ENCODE results near the gene SLC35F3. TPM values are rescaled to one million over a fixed set of nuclear protein-coding genes. Genes with fewer than 3 reads are reported as not detected.

Gene SLC35F3
- total RNA-seq, 6 experiments from 2014 or later, result 0.26 to 0.58 (median 0.46) TPM

- TF ChIP-seq CTCF (IDR thresholded peaks at IDR 0.05), result no peak
- DNase-seq, result no peak
- Mint-ChIP-seq H3K27ac (no peak overlapping the region), H3K4me3 (no peak overlapping the region), H3K27me3 (ENCODE audit: insufficient read depth) (peaks cover 1% of the 10 kb centered on the region; the same call in 1 of the 2 replicates), H3K9me3 (peaks cover 62% of the 10 kb centered on the region), H3K4me1 (ENCODE audit: low read depth) (no peaks in the 10 kb centered on the region), H3K36me3 (ENCODE audit: low read depth) (peaks cover 5% of the 10 kb centered on the region; the same call in 1 of the 2 replicates)
These were observed 54.6 kb downstream of the SLC35F3 start for GRCh38 chr1:233959102-233959501.

GRCh38 chr1:233959971-233960370 is 55.5 kb downstream of the SLC35F3 start:
- H3K4me1 Mint-ChIP-seq (ENCODE audit: low read depth), result no peaks in the 10 kb centered on the region
- no peak overlapping the region for H3K4me3 Mint-ChIP-seq
- peaks cover 5% of the 10 kb centered on the region; the same call in 1 of the 2 replicates for H3K36me3 Mint-ChIP-seq (ENCODE audit: low read depth)
- H3K27me3 Mint-ChIP-seq (ENCODE audit: insufficient read depth), result peaks cover 1% of the 10 kb centered on the region; the same call in 1 of the 2 replicates
- DNase-seq, result no peak
- TF ChIP-seq CTCF (IDR thresholded peaks at IDR 0.05), result no peak
- peaks cover 69% of the 10 kb centered on the region for H3K9me3 Mint-ChIP-seq
- H3K27ac Mint-ChIP-seq, result no peak overlapping the region

GRCh38 chr1:233960386-233960785 is 55.9 kb downstream of the SLC35F3 start:
- no peak overlapping the region for H3K4me3 Mint-ChIP-seq
- H3K4me1 Mint-ChIP-seq (ENCODE audit: low read depth), result no peaks in the 10 kb centered on the region
- H3K36me3 Mint-ChIP-seq (ENCODE audit: low read depth), result peaks cover 5% of the 10 kb centered on the region; the same call in 1 of the 2 replicates
- peaks cover 1% of the 10 kb centered on the region; the same call in 1 of the 2 replicates for H3K27me3 Mint-ChIP-seq (ENCODE audit: insufficient read depth)
- no peak for DNase-seq
- no peak overlapping the region for H3K27ac Mint-ChIP-seq
- no peak for TF ChIP-seq CTCF (IDR thresholded peaks at IDR 0.05)
- peaks cover 69% of the 10 kb centered on the region for H3K9me3 Mint-ChIP-seq

GRCh38 chr1:233962878-233963277 is 58.4 kb downstream of the SLC35F3 start:
- Mint-ChIP-seq H3K4me3 (no peak overlapping the region), H3K36me3 (ENCODE audit: low read depth) (peaks cover 4% of the 10 kb centered on the region; the same call in 1 of the 2 replicates), H3K27ac (no peak overlapping the region), H3K27me3 (ENCODE audit: insufficient read depth) (peaks cover 1% of the 10 kb centered on the region; the same call in 1 of the 2 replicates), H3K9me3 (peaks cover 67% of the 10 kb centered on the region), H3K4me1 (ENCODE audit: low read depth) (no peaks in the 10 kb centered on the region)
- TF ChIP-seq CTCF (IDR thresholded peaks at IDR 0.05), result no peak
- DNase-seq, result no peak

GRCh38 chr1:233965856-233966255 is 61.4 kb downstream of the SLC35F3 start:
- no peaks in the 10 kb centered on the region for H3K4me1 Mint-ChIP-seq (ENCODE audit: low read depth)
- H3K4me3 Mint-ChIP-seq, result no peak overlapping the region

More at GRCh38 chr1:233965856-233966255, 61.4 kb downstream of the SLC35F3 start:
- Mint-ChIP-seq H3K9me3 (peaks cover 73% of the 10 kb centered on the region), H3K27ac (no peak overlapping the region), H3K36me3 (ENCODE audit: low read depth) (no peaks in the 10 kb centered on the region), H3K27me3 (ENCODE audit: insufficient read depth) (no peaks in the 10 kb centered on the region; the same call in 1 of the 2 replicates)
- no peak for DNase-seq
- TF ChIP-seq CTCF (IDR thresholded peaks at IDR 0.05), result no peak
